ENCODE results near the gene SLC15A5.

DNA sequence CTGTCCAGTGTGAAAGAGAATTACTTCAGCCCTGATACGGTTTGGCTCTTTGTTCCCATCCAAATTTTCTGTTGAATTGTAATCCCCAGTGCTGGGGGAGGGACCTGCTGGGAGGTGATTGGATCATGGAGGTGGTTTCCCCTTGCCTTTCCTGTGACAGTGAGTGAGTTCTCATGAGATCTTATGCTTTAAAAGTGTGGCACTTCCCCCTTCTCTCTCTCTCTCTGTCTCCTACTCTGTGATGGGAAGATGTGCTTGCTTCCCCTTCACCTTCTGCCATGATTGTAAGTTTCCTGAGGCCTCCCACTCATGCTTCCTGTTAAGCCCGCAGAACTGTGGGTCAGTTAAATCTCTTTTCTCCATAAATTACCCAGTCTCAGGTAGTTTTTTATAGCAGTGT lies 5.5 kb upstream of the SLC15A5 start:
- TF ChIP-seq GATA2 (IDR thresholded peaks at IDR 0.05; ENCODE audit: low read depth, low read length): no peak
- no peak for TF ChIP-seq GATA3 (IDR thresholded peaks at IDR 0.05; ENCODE audit: low read depth, low read length)

All from SH-SY5Y (cell line).